Panc1 (cell line): ENCODE data around the gene SHC1. TPM values are rescaled to one million over a fixed set of nuclear protein-coding genes. Genes with fewer than 3 reads are reported as not detected.

ENCODE experiments used
- ATAC-seq: fragments of 200-7000 bp; cut with Tn5 transposase; 2 replicates; pipeline ENCODE4 v1.9.1; 2020; ENCODE audit warnings: mild to moderate bottlenecking, moderate library complexity
- BruUV-seq: library from RNA; stranded (reverse); fragments of 400-500 nt; replicated peaks from 2 replicates; lab custom pipeline; 2021; lab: Mats Ljungman, UMichigan
- CTCF ChIA-PET: fragments of 300-600 bp; sonication (Branson Sonifier 250); formaldehyde crosslinking; loops from one replicate; lab custom pipeline; 2022; ENCODE audit warnings: antibody characterized with exemption; lab: Charles Lee
- POLR2A ChIA-PET: fragments of 300-600 bp; sonication (Branson Sonifier 250); formaldehyde crosslinking; loops from one replicate; lab custom pipeline; 2022; ENCODE audit warnings: antibody characterized with exemption; lab: Charles Lee
- DNase-seq: peaks from one replicate; pipeline ENCODE4 v3.0.0-alpha.2; 2010; ENCODE audit warnings: low read depth, low spot score
- H3K27ac ChIP-seq: 2 replicates; pipeline ENCODE4 v1.5.1; 2011; ENCODE audit warnings: mild to moderate bottlenecking, low read length, inconsistent platforms
- H3K27me3 ChIP-seq: fragments of 200-500 bp; sonication (Bioruptor generic); 2 replicates; pipeline ENCODE4 v1.6.0; 2014; ENCODE audit warnings: low read length, inconsistent platforms; ENCODE audit not compliant: control insufficient read depth, insufficient read depth
- H3K36me3 ChIP-seq: fragments of 200-500 bp; sonication (Bioruptor generic); 2 replicates; pipeline ENCODE4 v1.5.1; 2014; ENCODE audit warnings: inconsistent platforms, mild to moderate bottlenecking, low read length, moderate library complexity; ENCODE audit not compliant: control insufficient read depth, insufficient read depth
- H3K4me1 ChIP-seq: 2 replicates; pipeline ENCODE4 v1.5.1; 2011; ENCODE audit warnings: inconsistent platforms, mild to moderate bottlenecking, low read length, moderate library complexity; ENCODE audit not compliant: control insufficient read depth, insufficient read depth
- H3K4me3 ChIP-seq, 2 experiments: 2 replicates each; pipeline ENCODE4 v1.5.1; 2011 to 2012; ENCODE audit warnings: low read depth in 2 of 2, low read length in 2 of 2, mild to moderate bottlenecking in 2 of 2, inconsistent platforms in 1 of 2, moderate library complexity in 1 of 2
- H3K9me3 ChIP-seq: fragments of 200-500 bp; sonication (Bioruptor generic); 2 replicates; pipeline ENCODE4 v1.5.1; 2014; ENCODE audit warnings: low read depth, mild to moderate bottlenecking, inconsistent platforms, low read length, moderate library complexity; ENCODE audit not compliant: control insufficient read depth, insufficient read depth
- CTCF ChIP-seq: fragments of 450-650 bp; IDR thresholded peaks from 2 replicates; pipeline ENCODE4 v1.5.1; 2017; ENCODE audit warnings: mild to moderate bottlenecking
- POLR2AphosphoS5 ChIP-seq: IDR thresholded peaks from 2 replicates; pipeline ENCODE4 v1.6.1; 2012; ENCODE audit warnings: mild to moderate bottlenecking, low read depth, low read length, moderate library complexity
- SIN3A ChIP-seq: IDR thresholded peaks from 2 replicates; pipeline ENCODE4 v1.6.1; 2012; ENCODE audit warnings: low read depth, mild to moderate bottlenecking, low read length, moderate library complexity, borderline replicate concordance; ENCODE audit not compliant: insufficient read depth
- TCF7L2 ChIP-seq: IDR thresholded peaks from 2 replicates; pipeline ENCODE4 v1.6.1; 2011; ENCODE audit warnings: mild to moderate bottlenecking, low read depth, low read length, inconsistent platforms
- in situ Hi-C: cut with HindIII; loops from 2 replicates; pipeline ENCODE4 v1.10.0; 2016; ENCODE audit warnings: low sequenced_read_pairs, low pct_unique_long_range_greater_than_20kb
- intact Hi-C: fragments of 100-400 bp; cut with micrococcal nuclease; formaldehyde crosslinking; loops from one replicate; pipeline ENCODE4 v1.10.0; 2022; ENCODE audit not compliant: unreplicated experiment
- total RNA-seq: library from RNA; stranded (reverse); gene quantifications from one replicate; pipeline ENCODE4 v1.2.1, GENCODE V29; 2021; ENCODE audit not compliant: unreplicated experiment
- TF ChIP-seq, protein P1 (sequence below), 2 experiments: IDR thresholded peaks; 2 replicates each; pipeline ENCODE4 v1.6.1; 2011 to 2012; ENCODE audit warnings: low read depth in 2 of 2, control low read depth in 1 of 2, low read length in 1 of 2, mild to moderate bottlenecking in 1 of 2, moderate library complexity in 1 of 2; ENCODE audit not compliant: insufficient read depth in 1 of 2

The SHC1 gene
- total RNA-seq, 1 experiment from 2014 or later, result 373 TPM

- ChIA-PET CTCF (interaction anchor here (0.6 kb wide), 1 partner anchor 380 kb away, joined by 8 read pairs; the partner anchor contains the start of gene UBE2Q1), POLR2A (no interaction called here)
- TF ChIP-seq POLR2AphosphoS5 (no peak), SIN3A (no peak), TCF7L2 (no peak), CTCF (no peak)
- TF ChIP-seq, protein P1, sequence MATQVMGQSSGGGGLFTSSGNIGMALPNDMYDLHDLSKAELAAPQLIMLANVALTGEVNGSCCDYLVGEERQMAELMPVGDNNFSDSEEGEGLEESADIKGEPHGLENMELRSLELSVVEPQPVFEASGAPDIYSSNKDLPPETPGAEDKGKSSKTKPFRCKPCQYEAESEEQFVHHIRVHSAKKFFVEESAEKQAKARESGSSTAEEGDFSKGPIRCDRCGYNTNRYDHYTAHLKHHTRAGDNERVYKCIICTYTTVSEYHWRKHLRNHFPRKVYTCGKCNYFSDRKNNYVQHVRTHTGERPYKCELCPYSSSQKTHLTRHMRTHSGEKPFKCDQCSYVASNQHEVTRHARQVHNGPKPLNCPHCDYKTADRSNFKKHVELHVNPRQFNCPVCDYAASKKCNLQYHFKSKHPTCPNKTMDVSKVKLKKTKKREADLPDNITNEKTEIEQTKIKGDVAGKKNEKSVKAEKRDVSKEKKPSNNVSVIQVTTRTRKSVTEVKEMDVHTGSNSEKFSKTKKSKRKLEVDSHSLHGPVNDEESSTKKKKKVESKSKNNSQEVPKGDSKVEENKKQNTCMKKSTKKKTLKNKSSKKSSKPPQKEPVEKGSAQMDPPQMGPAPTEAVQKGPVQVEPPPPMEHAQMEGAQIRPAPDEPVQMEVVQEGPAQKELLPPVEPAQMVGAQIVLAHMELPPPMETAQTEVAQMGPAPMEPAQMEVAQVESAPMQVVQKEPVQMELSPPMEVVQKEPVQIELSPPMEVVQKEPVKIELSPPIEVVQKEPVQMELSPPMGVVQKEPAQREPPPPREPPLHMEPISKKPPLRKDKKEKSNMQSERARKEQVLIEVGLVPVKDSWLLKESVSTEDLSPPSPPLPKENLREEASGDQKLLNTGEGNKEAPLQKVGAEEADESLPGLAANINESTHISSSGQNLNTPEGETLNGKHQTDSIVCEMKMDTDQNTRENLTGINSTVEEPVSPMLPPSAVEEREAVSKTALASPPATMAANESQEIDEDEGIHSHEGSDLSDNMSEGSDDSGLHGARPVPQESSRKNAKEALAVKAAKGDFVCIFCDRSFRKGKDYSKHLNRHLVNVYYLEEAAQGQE (IDR thresholded peaks at IDR 0.05; ENCODE audit: insufficient read depth in 1 of 2, low read depth in 2 of 2, low read length in 1 of 2), result no peak
- Histone ChIP-seq H3K4me3 (peak overlapping the region; percentile 68 to 94), H3K36me3 (no peaks in the 10 kb centered on the region), H3K9me3 (no peaks in the 10 kb centered on the region), H3K27me3 (no peaks in the 10 kb centered on the region), H3K27ac (peak overlapping the region; percentile 97), H3K4me1 (peaks cover 11% of the 10 kb centered on the region)
- no peak for DNase-seq
- ATAC-seq, result no peak
- in situ Hi-C loops (no loop called here), intact Hi-C loops (loop anchor here (2.0 to 5.0 kb wide), 2 partner anchors 59 to 456 kb away; no protein-coding TSS in a partner anchor)
- no TSS peak for BruUV-seq
Observed at GRCh38 chr1:154937988-154938386, 32.6 kb downstream of the SHC1 start.

- intact Hi-C loops (loop anchor here (2.0 to 5.0 kb wide), 2 partner anchors 59 to 455 kb away; no protein-coding TSS in a partner anchor), in situ Hi-C loops (no loop called here)
- ATAC-seq (peak; percentile 90), DNase-seq (peak; percentile 84)
- BruUV-seq, result TSS peak; percentile 97
- H3K27ac ChIP-seq, result peak overlapping the region; percentile 97
- H3K4me1 ChIP-seq, result peaks cover 11% of the 10 kb centered on the region
- no peaks in the 10 kb centered on the region for H3K36me3 ChIP-seq
- peak; percentile 55; the same call in 1 of the 2 replicates for TF ChIP-seq TCF7L2
- peak; percentile 54; the same call in 1 of the 2 replicates for TF ChIP-seq POLR2AphosphoS5
- TF ChIP-seq CTCF, result peak; percentile 29; the same call in 1 of the 2 replicates
- TF ChIP-seq, protein P1 (IDR thresholded peaks at IDR 0.05; ENCODE audit: insufficient read depth in 1 of 2, low read depth in 2 of 2, low read length in 1 of 2), result no peak
- 0 out of 2 replicates have a peak, but pooled peaks have one; percentile 81 for TF ChIP-seq SIN3A
- ChIA-PET POLR2A (interaction anchor here (1.0 to 1.5 kb wide), 2 partner anchors 18 to 33 kb away, joined by 3 to 5 read pairs; partner anchors contain the start of genes PBXIP1 and SHC1), CTCF (interaction anchor here (0.6 kb wide), 1 partner anchor 379 kb away, joined by 8 read pairs; the partner anchor contains the start of gene UBE2Q1)
- H3K27me3 ChIP-seq, result no peaks in the 10 kb centered on the region
- H3K9me3 ChIP-seq, result no peaks in the 10 kb centered on the region
- H3K4me3 ChIP-seq, result peak overlapping the region; percentile 68 to 94
Observed at GRCh38 chr1:154937085-154937987, 33.2 kb downstream of the SHC1 start.
